GM18505 (cell line): ENCODE data around the gene FBXL7.

Experiments
- ATAC-seq: cut with Tn5 transposase; IDR thresholded peaks from one replicate; pipeline ENCODE4 v1.9.1; 2021; ENCODE audit not compliant: unreplicated experiment
- POLR2A ChIP-seq: IDR thresholded peaks from 4 replicates; pipeline ENCODE4 v1.6.1; 2011; ENCODE audit warnings: borderline replicate concordance; ENCODE audit not compliant: insufficient read depth, insufficient read length; ENCODE audit errors: extremely low read depth

FBXL7 gene

GRCh38 chr5:15535938-15536337 lies 36.0 kb downstream of the FBXL7 start:
- TF ChIP-seq POLR2A: no peak
- no peak for ATAC-seq

GRCh38 chr5:15538516-15538915 lies 38.5 kb downstream of the FBXL7 start:
- no peak for TF ChIP-seq POLR2A
- no peak for ATAC-seq

GRCh38 chr5:15539951-15540350 lies 40.0 kb downstream of the FBXL7 start:
- ATAC-seq: no peak
- TF ChIP-seq POLR2A: no peak

- no peak for ATAC-seq
- no peak for TF ChIP-seq POLR2A
Observed at GRCh38 chr5:15544039-15544438, 44.1 kb downstream of the FBXL7 start.

GRCh38 chr5:15545082-15545481 lies 45.1 kb downstream of the FBXL7 start:
- TF ChIP-seq POLR2A: no peak
- no peak for ATAC-seq

GRCh38 chr5:15547261-15547839 lies 47.4 kb downstream of the FBXL7 start:
- no peak for TF ChIP-seq POLR2A
- ATAC-seq: no peak

- TF ChIP-seq POLR2A: no peak
- ATAC-seq: no peak
Observed at GRCh38 chr5:15549961-15550360, 50.0 kb downstream of the FBXL7 start.

GRCh38 chr5:15550502-15551112 lies 50.6 kb downstream of the FBXL7 start:
- no peak for TF ChIP-seq POLR2A
- no peak for ATAC-seq

GRCh38 chr5:15551113-15551504 lies 51.1 kb downstream of the FBXL7 start:
- ATAC-seq: no peak
- TF ChIP-seq POLR2A: no peak

GRCh38 chr5:15554542-15554941 lies 54.6 kb downstream of the FBXL7 start:
- no peak for ATAC-seq
- TF ChIP-seq POLR2A: no peak

- ATAC-seq: no peak
Observed at GRCh38 chr5:15555176-15555575, 55.2 kb downstream of the FBXL7 start.

GRCh38 chr5:15558240-15558639 lies 58.3 kb downstream of the FBXL7 start:
- TF ChIP-seq POLR2A: no peak
- ATAC-seq: no peak

More at GRCh38 chr5:15555176-15555575, 55.2 kb downstream of the FBXL7 start:
- TF ChIP-seq POLR2A: no peak

GRCh38 chr5:15558681-15559080 lies 58.7 kb downstream of the FBXL7 start:
- no peak for TF ChIP-seq POLR2A

GRCh38 chr5:15560421-15560820 lies 60.4 kb downstream of the FBXL7 start:
- no peak for TF ChIP-seq POLR2A
- ATAC-seq: no peak

More at GRCh38 chr5:15558681-15559080, 58.7 kb downstream of the FBXL7 start:
- ATAC-seq: no peak
